ENCODE results near the gene PLOD3.

GRCh38 chr7:101237206-101238067, 20.1 kb upstream of the PLOD3 start, which contains the start of gene CLDN15:
- no peak for TF ChIP-seq NFIC (IDR thresholded peaks at IDR 0.05)
- no peak for TF ChIP-seq TCF12 (IDR thresholded peaks at IDR 0.05; ENCODE audit: low read depth)
- TF ChIP-seq MAX (IDR thresholded peaks at IDR 0.05), result no peak
- TF ChIP-seq CEBPB (IDR thresholded peaks at IDR 0.05), result no peak
- no peak for TF ChIP-seq RAD21 (IDR thresholded peaks at IDR 0.05; ENCODE audit: low read depth)
- no peak for TF ChIP-seq REST (IDR thresholded peaks at IDR 0.05; ENCODE audit: low read depth)
- no peak for TF ChIP-seq CREB1 (IDR thresholded peaks at IDR 0.05; ENCODE audit: low read depth)
- no peak for TF ChIP-seq EP300 (IDR thresholded peaks at IDR 0.05; ENCODE audit: borderline replicate concordance)
- TF ChIP-seq EGR1 (IDR thresholded peaks at IDR 0.05), result no peak
- no peak for TF ChIP-seq TAF1 (IDR thresholded peaks at IDR 0.05; ENCODE audit: low read depth)
- TF ChIP-seq ZBTB7A (IDR thresholded peaks at IDR 0.05; ENCODE audit: low read depth), result no peak
- no peak for TF ChIP-seq FOXM1 (IDR thresholded peaks at IDR 0.05; ENCODE audit: borderline replicate concordance, low read depth)
